Thyroid gland (tissue), 4 donors: ENCODE data around the gene RETREG3.

Source experiments
- CTCF ChIP-seq, 6 experiments: fragments of 200-600 bp in 3 of 6; fragments of 450-650 bp in 3 of 6; sonication (generic) in 3 of 6; IDR thresholded peaks; one replicate each; pipeline ENCODE4 v1.5.1; 2016 to 2019; ENCODE audit warnings: antibody characterized with exemption in 6 of 6, mild to moderate bottlenecking in 2 of 6, inconsistent platforms in 1 of 6, moderate library complexity in 1 of 6
- POLR2A ChIP-seq, 2 donors: fragments of 450-650 bp; IDR thresholded peaks; one replicate each; pipeline ENCODE4 v1.6.1; 2017; ENCODE audit warnings: antibody characterized with exemption in 2 of 2, mild to moderate bottlenecking in 2 of 2, moderate library complexity in 1 of 2

- peak in 3 of 6 experiments; percentile 17 to 36 (median 33) for TF ChIP-seq CTCF (IDR thresholded peaks at IDR 0.05)
- TF ChIP-seq POLR2A (IDR thresholded peaks at IDR 0.05) = no peak
Observed at GRCh38 chr17:42563543-42563942, 45.6 kb downstream of the RETREG3 start.
